Erythroblast (primary cell): ENCODE results near the gene RPL22L1.

Experiments
- GATA1 ChIP-seq: IDR thresholded peaks from 2 replicates; pipeline ENCODE4 v1.6.1; 2011; ENCODE audit warnings: low read depth, mild to moderate bottlenecking, control low read depth, low read length, moderate library complexity
- POLR2A ChIP-seq: IDR thresholded peaks from 2 replicates; pipeline ENCODE4 v1.6.1; 2011; ENCODE audit warnings: mild to moderate bottlenecking, low read length

GRCh38 chr3:170863816-170864215 is 6.2 kb downstream of the RPL22L1 start:
- peak; percentile 6 for TF ChIP-seq POLR2A
- no peak for TF ChIP-seq GATA1
